EL (cell line): ENCODE data around the gene GJB6.
"Not testable (repeated sequence)": the region's sequence is repeated elsewhere in the genome, so short reads cannot be mapped to it uniquely, and the experiment has no call there.

Experiments used
- DNase-seq: peaks from one replicate; pipeline ENCODE4 v3.0.0-alpha.2; 2016

GJB6 gene

GRCh38 chr13:20231839-20232555, at the start of gene GJB6:
Gene GJB6, minus strand, starts transcription at chr13:20232319. Its CDS starts 8,839 bp downstream, at chr13:20223480.
- DNase-seq: no peak

GRCh38 chr13:20276901-20277300, 44.8 kb upstream of the GJB6 start:
- not testable (repeated sequence) for DNase-seq

GRCh38 chr13:20274466-20274865, 42.3 kb upstream of the GJB6 start:
- no peak for DNase-seq

- DNase-seq: no peak
Measured at GRCh38 chr13:20272588-20273171, 40.6 kb upstream of the GJB6 start.

- DNase-seq: no peak
Measured at GRCh38 chr13:20272104-20272503, 40.0 kb upstream of the GJB6 start.

DNA sequence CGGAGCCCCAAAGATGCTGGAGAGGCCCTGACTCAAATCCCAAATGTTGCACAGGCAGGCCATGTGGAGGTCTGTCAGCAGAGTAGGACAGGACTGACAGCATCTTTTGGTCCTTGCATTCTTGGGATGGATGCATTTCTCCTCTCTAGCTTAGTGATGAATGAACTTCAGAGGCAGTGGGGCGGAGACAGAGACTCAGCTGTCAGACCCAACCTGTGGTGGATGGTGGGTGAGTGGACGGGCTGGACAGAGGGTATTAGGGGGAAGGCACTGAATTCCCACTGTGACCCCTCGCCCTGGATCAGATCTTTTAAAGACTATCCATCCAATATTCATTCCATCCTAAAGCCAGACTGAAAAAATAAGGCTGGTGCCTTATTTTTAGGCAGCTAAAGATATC, 39.3 kb upstream of the GJB6 start:
- DNase-seq: no peak

DNA sequence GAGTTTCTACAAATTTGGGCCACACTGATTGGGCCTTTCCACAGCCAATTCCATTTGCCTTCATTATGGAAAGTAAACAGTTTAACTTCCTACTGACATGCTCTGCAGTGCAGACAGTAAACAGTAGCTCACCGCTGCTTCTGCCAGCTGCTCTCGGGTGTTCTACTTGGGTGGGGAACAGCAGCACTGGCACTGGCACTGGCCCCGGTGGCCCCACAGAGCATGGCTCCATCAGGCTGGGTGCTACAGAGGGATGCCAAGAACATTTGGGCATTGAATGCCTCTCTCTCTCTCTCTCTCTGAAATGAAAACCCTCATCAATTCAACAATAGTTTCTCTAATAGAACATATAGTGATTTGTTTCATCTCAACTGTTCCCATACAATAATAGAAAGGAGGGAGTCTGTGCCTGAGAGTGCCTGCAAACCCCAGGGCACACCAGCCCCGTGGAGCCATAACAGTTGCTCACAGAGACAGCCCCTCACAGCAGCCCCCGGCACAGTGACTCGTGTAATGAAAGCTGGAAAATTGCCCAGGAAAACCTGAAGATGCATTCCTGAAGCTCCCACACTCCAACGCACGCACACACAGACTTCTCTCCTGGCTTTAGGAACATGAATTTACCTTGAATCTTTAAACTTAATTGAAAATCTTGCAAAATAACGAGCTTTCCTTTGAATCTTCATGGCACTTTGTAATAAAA, 38.2 kb upstream of the GJB6 start:
- DNase-seq: no peak

DNA sequence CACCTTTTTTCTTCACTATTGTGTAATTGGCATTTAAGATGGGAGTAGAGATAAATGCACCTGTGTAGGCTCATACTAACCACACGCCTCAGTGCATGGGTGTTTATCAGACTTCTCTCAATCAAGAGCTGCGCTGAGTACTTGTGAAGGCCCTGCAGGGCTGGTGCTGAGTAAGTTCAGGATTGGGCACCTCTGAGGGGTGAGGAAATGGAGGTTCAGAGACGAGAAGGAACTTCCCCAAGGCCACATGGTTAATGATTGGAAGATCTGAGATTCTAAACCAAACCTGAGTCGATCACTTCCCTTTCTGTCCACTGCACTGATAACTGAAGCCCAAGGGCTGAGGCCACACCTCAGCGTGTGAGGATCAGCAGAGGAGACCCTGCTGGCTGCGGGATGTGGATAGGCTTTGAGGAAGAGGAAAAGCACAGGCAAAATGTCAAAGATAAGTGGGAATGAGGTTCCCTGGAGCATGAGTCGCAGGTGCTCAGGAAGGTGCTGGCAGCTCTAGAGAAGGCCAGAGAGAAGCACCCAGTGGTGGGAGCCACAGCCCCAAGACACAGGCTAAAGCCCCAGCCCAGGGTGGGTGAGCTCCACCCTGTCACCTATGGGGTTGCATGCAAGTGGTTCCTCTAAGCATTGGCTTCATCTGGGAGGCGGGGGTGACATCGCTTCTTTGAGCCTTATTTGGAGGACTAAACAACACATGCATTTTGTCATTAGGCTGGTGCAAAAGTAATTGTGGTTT, 32.3 kb upstream of the GJB6 start:
- no peak for DNase-seq

GRCh38 chr13:20263393-20264044, 31.4 kb upstream of the GJB6 start:
- no peak for DNase-seq

GRCh38 chr13:20258963-20259288, 26.8 kb upstream of the GJB6 start:
- no peak for DNase-seq

DNA sequence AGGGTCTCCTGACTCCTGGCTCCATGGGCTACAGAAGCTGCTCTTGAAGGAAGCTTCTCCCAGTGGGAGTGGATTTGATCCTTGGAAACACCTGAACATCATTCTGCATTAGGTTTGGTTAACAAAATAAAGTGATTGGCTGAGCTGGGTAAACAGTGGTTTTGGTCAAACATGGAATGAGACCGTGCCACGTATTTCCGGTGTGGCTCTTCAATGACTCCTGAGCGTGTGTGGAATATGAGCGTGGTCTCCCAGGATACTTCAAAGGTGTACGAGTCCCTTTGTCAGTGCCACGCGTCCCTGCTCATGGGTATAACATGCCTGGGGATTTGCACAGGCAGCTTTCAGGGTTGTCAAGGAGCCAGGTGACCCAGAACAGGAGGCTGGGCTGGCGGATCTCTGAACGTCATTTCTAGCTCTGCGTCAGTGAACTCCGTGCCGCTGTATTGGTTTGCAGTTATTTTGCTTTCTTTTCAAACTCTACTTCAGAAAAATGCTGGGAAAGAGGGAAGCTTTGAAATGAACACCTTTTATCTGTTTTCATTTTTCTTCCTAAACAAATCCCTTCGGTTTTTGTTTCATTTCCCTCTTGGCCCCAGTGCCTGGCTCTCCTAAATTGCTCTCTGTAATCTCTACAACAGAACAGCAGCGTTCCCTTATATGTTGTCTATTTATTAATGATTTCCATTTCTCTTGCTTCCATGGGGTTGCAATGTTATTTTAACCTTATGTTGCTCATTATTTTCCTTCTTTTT, 26.3 kb upstream of the GJB6 start:
- no peak for DNase-seq

GRCh38 chr13:20254076-20254475, 22.0 kb upstream of the GJB6 start:
- no peak for DNase-seq

- no peak for DNase-seq
Measured at GRCh38 chr13:20249913-20250312, 17.8 kb upstream of the GJB6 start.

GRCh38 chr13:20247963-20248362, 15.8 kb upstream of the GJB6 start:
- DNase-seq: no peak

DNA sequence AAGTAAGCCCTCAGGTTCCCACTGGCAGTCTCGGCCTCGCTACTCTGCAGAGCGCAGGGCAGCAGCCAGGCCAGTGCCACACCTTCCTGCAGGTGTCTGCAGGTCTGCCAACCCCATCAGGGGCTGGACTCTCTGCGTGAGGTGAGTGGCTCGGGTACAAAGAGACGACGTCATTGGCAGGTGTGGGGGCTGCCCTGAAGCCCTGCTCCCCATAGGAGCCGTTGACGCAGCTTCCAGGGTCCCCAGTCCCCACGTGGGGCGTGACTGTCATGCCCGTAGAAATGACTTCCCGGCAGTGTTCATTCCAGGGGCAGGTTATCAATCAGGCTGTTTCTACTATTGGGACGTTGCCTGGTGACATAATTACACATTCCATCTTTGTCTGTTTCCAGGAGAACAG, 15.3 kb upstream of the GJB6 start:
- DNase-seq: no peak

- no peak for DNase-seq
Measured at GRCh38 chr13:20241593-20241992, 9.5 kb upstream of the GJB6 start.

DNA sequence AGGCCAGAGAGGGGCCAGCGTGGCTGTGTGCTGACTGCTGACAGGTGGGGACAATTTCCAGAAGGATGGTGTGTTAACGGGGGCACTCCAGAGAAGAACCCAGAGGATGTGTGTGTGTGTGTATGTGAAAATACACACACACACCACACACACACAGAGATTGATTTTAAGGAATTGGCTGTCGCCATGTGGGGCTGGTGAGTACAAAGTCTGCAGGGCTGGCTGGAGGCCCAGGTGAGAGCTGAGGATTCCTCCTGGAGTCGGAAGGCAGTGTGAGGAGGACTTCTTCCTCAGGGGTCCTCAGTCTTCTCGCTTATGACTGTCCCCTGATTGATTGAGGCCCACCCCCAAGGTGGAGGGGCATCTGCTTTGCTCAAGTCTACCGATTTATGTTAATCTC, 7.6 kb upstream of the GJB6 start:
- DNase-seq: no peak

- DNase-seq: no peak
Measured at GRCh38 chr13:20232556-20233277, 598 bp upstream of the GJB6 start.

- DNase-seq: no peak
Measured at GRCh38 chr13:20230913-20231838, 943 bp downstream of the GJB6 start.

DNA sequence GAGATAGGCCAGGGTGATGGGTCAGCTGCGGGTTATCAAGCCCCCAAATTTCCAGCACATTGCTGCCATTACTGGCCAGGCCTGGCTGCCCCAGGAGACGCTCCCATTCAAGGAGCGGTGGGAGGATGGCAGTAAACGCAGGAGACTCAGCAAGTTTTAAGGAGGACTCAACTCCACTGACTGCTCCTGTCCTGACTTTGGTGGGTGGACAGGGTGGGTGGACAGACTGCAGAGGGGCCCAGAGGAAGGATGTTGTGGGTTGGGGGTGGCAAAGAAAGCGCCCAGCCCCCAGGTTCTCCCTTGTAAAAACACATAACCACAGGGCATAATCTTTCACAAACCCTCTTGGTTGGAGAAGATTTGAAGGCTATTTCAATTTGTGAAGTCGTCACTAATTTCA, 4.4 kb downstream of the GJB6 start:
- DNase-seq: no peak

GRCh38 chr13:20227288-20227687, 4.8 kb downstream of the GJB6 start:
- no peak for DNase-seq
